K562 (cell line): Measurements from ENCODE around the gene GOLIM4. TPM values are rescaled to one million over a fixed set of nuclear protein-coding genes. Genes with fewer than 3 reads are reported as not detected.
A peak's percentile ranks its signal among the peaks of the same experiment; 100 is the strongest.

Experiments
- ATAC-seq: fragments of 200-7000 bp; cut with Tn5 transposase; 3 replicates; pipeline ENCODE4 v1.9.1; 2020; ENCODE audit warnings: moderate library complexity
- BruUV-seq: library from RNA; stranded (reverse); fragments of 400-500 nt; replicated peaks from 2 replicates; lab custom pipeline; 2021; lab: Mats Ljungman, UMichigan
- CTCF ChIA-PET: fragments of 300-600 bp; formaldehyde crosslinking; extraction: SDS; loops from one replicate; lab custom pipeline; 2021; ENCODE audit warnings: low intra/inter-chr PET ratio; lab: Yijun Ruan, JAX
- POLR2A ChIA-PET: fragments of 300-600, 350-650 bp; sonication (Branson Sonifier 250); formaldehyde crosslinking; extraction: SDS; loops from one replicate; lab custom pipeline; 2021; ENCODE audit warnings: antibody characterized with exemption, inconsistent platforms; lab: Yijun Ruan, JAX
- DNase-seq, 4 experiments: peaks; one replicate each; pipeline versions ENCODE4 v3.0.0 to v3.0.0-alpha.2; 2011 to 2018; ENCODE audit warnings: low spot score in 3 of 4, mixed read lengths in 3 of 4; ENCODE audit errors: extremely low read depth in 1 of 4
- FAIRE-seq: peaks from 2 replicates; lab custom pipeline; 2011; peaks lifted over from hg19 to GRCh38; lab: Jason Lieb, UNC
- H2AFZ ChIP-seq: 2 replicates; pipeline ENCODE4 v1.6.0; 2011; ENCODE audit warnings: low read depth, low read length, control low read depth, inconsistent platforms
- H3K27ac ChIP-seq: fragments of 200-600 bp; 3 replicates; pipeline ENCODE4 v1.8.0; 2011; ENCODE audit warnings: low read depth, mild to moderate bottlenecking, control low read depth, inconsistent platforms, low read length, moderate library complexity, mixed read lengths; ENCODE audit errors: extremely low read depth
- H3K27me3 ChIP-seq, 2 experiments: fragments of 300-600 bp in 1 of 2; 2 replicates in 1 of 2; 3 replicates in 1 of 2; pipeline versions ENCODE4 v1.6.0 to v1.8.0; 2011; ENCODE audit warnings: inconsistent platforms in 2 of 2, low read length in 2 of 2, mild to moderate bottlenecking in 1 of 2, mixed read lengths in 1 of 2, moderate library complexity in 1 of 2; ENCODE audit not compliant: control insufficient read depth in 2 of 2, insufficient read depth in 2 of 2
- H3K36me3 ChIP-seq: fragments of 300-600 bp; 3 replicates; pipeline ENCODE4 v1.8.0; 2011; ENCODE audit warnings: mild to moderate bottlenecking, low read length, inconsistent platforms; ENCODE audit not compliant: control insufficient read depth, insufficient read depth
- H3K4me1 ChIP-seq, 2 experiments: fragments of 200-600 bp in 1 of 2; replicated peaks in 1 of 2; 2 replicates in 1 of 2; 3 replicates in 1 of 2; pipeline versions ENCODE4 v1.5.1 to v1.8.0; 2011; ENCODE audit warnings: inconsistent platforms in 2 of 2, low read length in 2 of 2, mild to moderate bottlenecking in 1 of 2, mixed read lengths in 1 of 2, moderate library complexity in 1 of 2; ENCODE audit not compliant: control insufficient read depth in 2 of 2, insufficient read depth in 2 of 2
- H3K4me2 ChIP-seq: 2 replicates; pipeline ENCODE4 v1.6.1; 2011; ENCODE audit warnings: low read length, control low read depth, inconsistent platforms, mixed read lengths; ENCODE audit not compliant: insufficient read depth
- H3K4me3 ChIP-seq: fragments of 200-600 bp; sonication (generic), shearing (Covaris generic); 2 replicates; pipeline ENCODE4 v1.5.1; 2016; ENCODE audit warnings: control low read depth, inconsistent platforms
- H3K79me2 ChIP-seq: fragments of 200-600 bp; 3 replicates; pipeline ENCODE4 v1.8.0; 2011; ENCODE audit warnings: low read length, inconsistent platforms; ENCODE audit not compliant: control insufficient read depth, insufficient read depth
- H3K9ac ChIP-seq, 2 experiments: 2 replicates each; pipeline versions ENCODE4 v1.6.0 to v1.6.1; 2011; ENCODE audit warnings: low read depth in 2 of 2, low read length in 2 of 2, control low read depth in 1 of 2, inconsistent platforms in 1 of 2, mild to moderate bottlenecking in 1 of 2, mixed read lengths in 1 of 2; ENCODE audit not compliant: insufficient read depth in 1 of 2
- H3K9me1 ChIP-seq: one replicate; pipeline ENCODE4 v1.6.0; 2011; ENCODE audit warnings: inconsistent platforms, mild to moderate bottlenecking, low read length, moderate library complexity; ENCODE audit not compliant: control insufficient read depth, insufficient read depth
- H3K9me3 ChIP-seq: replicated peaks from 2 replicates; pipeline ENCODE4 v1.5.1; 2011; ENCODE audit warnings: low read depth, low read length, inconsistent platforms; ENCODE audit not compliant: control insufficient read depth, insufficient read depth
- H4K20me1 ChIP-seq: replicated peaks from 2 replicates; pipeline ENCODE4 v1.6.1; 2011; ENCODE audit warnings: low read length, inconsistent platforms, mixed read lengths; ENCODE audit not compliant: control insufficient read depth, insufficient read depth
- CEBPB ChIP-seq: fragments of 450-650 bp; IDR thresholded peaks from 2 replicates; pipeline ENCODE4 v1.6.1; 2016; ENCODE audit warnings: missing genetic modification characterization, missing compliant biosample characterization
- CEBPG ChIP-seq, 3 experiments: fragments of 200-800 bp in 1 of 3; sonication (Bioruptor generic) in 1 of 3; sonication (generic) in 1 of 3; formaldehyde crosslinking in 1 of 3; IDR thresholded peaks in 2 of 3; conservative IDR thresholded peaks in 1 of 3; 2 replicates each; pipeline versions ENCODE4 v1.6.1 to v1.8.0; 2016 to 2022; ENCODE audit warnings: missing compliant biosample characterization in 2 of 3, missing genetic modification characterization in 2 of 3, mild to moderate bottlenecking in 1 of 3, missing genetic modification reagents in 1 of 3
- ETV6 ChIP-seq, 3 experiments: fragments of 150-350 bp in 1 of 3; sonication (generic) in 1 of 3; formaldehyde crosslinking in 1 of 3; IDR thresholded peaks; 2 replicates each; pipeline versions ENCODE4 v1.6.1 to v1.8.0; 2014 to 2022; ENCODE audit warnings: borderline replicate concordance in 2 of 3, low read depth in 2 of 3, antibody characterized with exemption in 1 of 3, low read length in 1 of 3, mild to moderate bottlenecking in 1 of 3, missing genetic modification reagents in 1 of 3
- NR4A1 ChIP-seq, 2 experiments: fragments of 250-450 bp in 1 of 2; fragments of 450-650 bp in 1 of 2; sonication (Bioruptor Pico) in 1 of 2; IDR thresholded peaks; 2 replicates each; pipeline versions ENCODE4 v1.4.0 to v1.6.1; 2016 to 2020; ENCODE audit warnings: mild to moderate bottlenecking in 2 of 2, missing compliant biosample characterization in 1 of 2, missing genetic modification characterization in 1 of 2, moderate library complexity in 1 of 2
- RNF2 ChIP-seq: sonication (generic); IDR thresholded peaks from 2 replicates; pipeline ENCODE4 v1.6.1; 2016
- SREBF1 ChIP-seq: fragments of 150-350 bp; IDR thresholded peaks from 2 replicates; pipeline ENCODE4 v1.6.1; 2014; ENCODE audit warnings: antibody characterized with exemption, low read depth, low read length, borderline replicate concordance
- TAF1 ChIP-seq: IDR thresholded peaks from 2 replicates; pipeline ENCODE4 v1.6.1; 2011; ENCODE audit warnings: mild to moderate bottlenecking, low read length, moderate library complexity; ENCODE audit not compliant: insufficient read depth, control insufficient read depth, severe bottlenecking; ENCODE audit errors: extremely low read depth
- ZNF609 ChIP-seq: sonication (generic); formaldehyde crosslinking; IDR thresholded peaks from 2 replicates; pipeline ENCODE4 v1.8.1; 2023; ENCODE audit warnings: missing genetic modification reagents, mild to moderate bottlenecking, borderline replicate concordance
- WGBS: fragments of 100-300 bp; shearing (Covaris generic); methylation state at CpG from one replicate; pipeline ENCODE4 v1.1.6; 2016; ENCODE audit warnings: low coverage, mixed read lengths; ENCODE audit not compliant: insufficient coverage; ENCODE audit errors: missing lambda C conversion rate; 5-methylcytosine and 5-hydroxymethylcytosine counted together
- in situ Hi-C: fragments of 300-500 bp; cut with MboI; formaldehyde crosslinking; loops from 4 replicates; pipeline ENCODE4 v1.15.0; 2018; ENCODE audit warnings: inconsistent platforms, mixed read lengths
- intact Hi-C: fragments of 100-400 bp; cut with micrococcal nuclease; formaldehyde crosslinking; loops from 2 replicates; pipeline ENCODE4 v1.14.2; 2022
- polyA plus RNA-seq, 8 experiments: library from polyadenylated mRNA; depleted of rRNA in 4 of 8; stranded (reverse) in 5 of 8; unstranded in 3 of 8; fragments of >200 nt; fragmentation: Nextera tagmentation in 2 of 8; fragmentation: Illumina TruSeq in 1 of 8; extraction: Ambion mirVana in 2 of 8; extraction: Trizol in 1 of 8; gene quantifications; 2 replicates each; pipeline versions ENCODE4 v1.2.1 to v1.2.3, GENCODE V29; 2011 to 2014; ENCODE audit warnings: inconsistent platforms in 1 of 8, missing spikeins in 1 of 8
- total RNA-seq, 7 experiments: library from RNA; depleted of rRNA in 6 of 7; stranded (reverse); fragments of >200 nt in 6 of 7; fragmentation: Illumina TruSeq in 2 of 7; extraction: Trizol in 2 of 7; gene quantifications; 2 replicates each; pipeline versions ENCODE4 v1.2.1 to v1.2.3, GENCODE V29; 2011 to 2021; ENCODE audit warnings: low replicate concordance in 1 of 7

Gene GOLIM4
- total and polyA plus RNA-seq, 9 of the 15 experiments (the other 6 are each of a cell fraction or from before 2014, with no cell fraction given): 9.3 to 39.4 (median 31.0) TPM

- TF ChIP-seq ETV6 (IDR thresholded peaks at IDR 0.05; ENCODE audit: borderline replicate concordance in 1 of 2, low read depth in 2 of 2, low read length in 1 of 2): no peak
- TF ChIP-seq ETV6 (CRISPR knock-in tag; IDR thresholded peaks at IDR 0.05; ENCODE audit: borderline replicate concordance): no peak
- TF ChIP-seq SREBF1: no peak
- TF ChIP-seq RNF2: no peak
- no peak for TF ChIP-seq ZNF609 (CRISPR knock-in tag)
- TF ChIP-seq CEBPG (CRISPR knock-in tag; IDR thresholded peaks at IDR 0.05): no peak
- TF ChIP-seq CEBPG (tag; conservative IDR thresholded peaks at IDR 0.05 in 1 of 2, IDR thresholded peaks at IDR 0.05 in 1 of 2): peak in 1 of 2 experiments; percentile 78; a peak in 2 of 4 replicates
- TF ChIP-seq TAF1: no peak
- TF ChIP-seq NR4A1 (CRISPR knock-in tag; IDR thresholded peaks at IDR 0.05): no peak
- TF ChIP-seq NR4A1 (tag; IDR thresholded peaks at IDR 0.05): no peak
- peak; percentile 74 for TF ChIP-seq CEBPB (tag)
- TF ChIP-seq, all 486 proteins: peak for 2
- peaks cover 22% of the 10 kb centered on the region; the same call in 2 of the 3 replicates for H3K36me3 ChIP-seq
- no peak overlapping the region for H2AFZ ChIP-seq
- no peak overlapping the region for H3K9ac ChIP-seq
- intact Hi-C loops: loop anchor here (1.0 kb wide), 3 partner anchors 47 to 799 kb away; partner anchors contain the start of gene GOLIM4
- H3K9me1 ChIP-seq: no peaks in the 10 kb centered on the region
- no peak overlapping the region for H3K4me2 ChIP-seq
- no peaks in the 10 kb centered on the region for H3K9me3 ChIP-seq
- no peaks in the 10 kb centered on the region for H3K27me3 ChIP-seq
- 78% methylated on average over 3 of the region's 3 CpGs for WGBS
- no TSS peak for BruUV-seq
- 0 out of 2 replicates have a peak, but pooled peaks cover 3% of the 10 kb centered on the region for H4K20me1 ChIP-seq
- no peak for FAIRE-seq
- no peak for ATAC-seq
- ChIA-PET POLR2A (no interaction called here), CTCF (interaction anchor here (3.6 kb wide), 1 partner anchor 117 kb away, joined by 98 read pairs; no protein-coding TSS in a partner anchor)
- no peak overlapping the region for H3K4me3 ChIP-seq
- no peaks in the 10 kb centered on the region for H3K4me1 ChIP-seq
- H3K27ac ChIP-seq: no peak overlapping the region
- H3K79me2 ChIP-seq: peaks cover 42% of the 10 kb centered on the region
- in situ Hi-C loops: loop anchor here (5.0 kb wide), 1 partner anchor 114 kb away; no protein-coding TSS in a partner anchor
- no peak for DNase-seq
These were observed 47.8 kb downstream of the GOLIM4 start for GRCh38 chr3:168047936-168048335.
